ENCODE measurements around the gene MGAT4A. TPM values are rescaled to one million over a fixed set of nuclear protein-coding genes. Genes with fewer than 3 reads are reported as not detected.

The MGAT4A gene
- total and polyA plus RNA-seq, 2 of the 13 experiments (the other 11 are each of a cell fraction or from before 2014, with no cell fraction given): 47.2 to 90.9 TPM

GRCh38 chr2:98569915-98570314, 161.0 kb downstream of the MGAT4A start:
- in situ Hi-C loops (cut with HindIII; ENCODE audit: extremely low pct_ligation_motif_present, low pct_unique_long_range_greater_than_20kb): loop anchor here (5.0 kb wide), 1 partner anchor 32 kb away; no protein-coding TSS in a partner anchor
- CTCF ChIA-PET (ENCODE audit: low intra/inter-chr PET ratio, low total read pairs): interaction anchor here (0.8 to 3.0 kb wide), 2 partner anchors 31 to 157 kb away, joined by 4 to 32 read pairs; no protein-coding TSS in a partner anchor
- no peak overlapping the region for H2AFZ ChIP-seq (ENCODE audit: low read length)
- no peak overlapping the region for H3K4me2 ChIP-seq (ENCODE audit: low read depth, low read length)
- H3K9me3 ChIP-seq (ENCODE audit: low read length): no peaks in the 10 kb centered on the region
- BruUV-seq (replicated peaks): no TSS peak
- TF ChIP-seq AGO2 (optimal IDR thresholded peaks at IDR 0.05; ENCODE audit: low read depth, low read length): peak; percentile 21
- TF ChIP-seq ZMYM2 (CRISPR knock-in tag; IDR thresholded peaks at IDR 0.05): no peak
- peak; percentile 28; the same call in 1 of the 2 replicates for TF ChIP-seq ZNF768 (CRISPR knock-in tag; IDR thresholded peaks at IDR 0.05)
- TF ChIP-seq HES4 (CRISPR knock-in tag; IDR thresholded peaks at IDR 0.05; ENCODE audit: borderline replicate concordance): 0 out of 2 replicates have a peak, but pooled peaks have one; percentile 41
- H3K4me1 ChIP-seq (ENCODE audit: insufficient read depth, low read length): no peaks in the 10 kb centered on the region
- DNase-seq (ENCODE audit: low spot score) (no peak), ATAC-seq (no peak), FAIRE-seq (no peak)
- intact Hi-C loops (cut with micrococcal nuclease; ENCODE audit: unreplicated experiment): loop anchor here (1.0 to 2.0 kb wide), 3 partner anchors 14 to 39 kb away; partner anchors contain the start of genes COA5 and UNC50
- H3K27ac ChIP-seq (ENCODE audit: extremely low read length, insufficient read depth, low read length): no peak overlapping the region
- H3K79me2 ChIP-seq (ENCODE audit: insufficient read depth, low read length): no peaks in the 10 kb centered on the region
- H3K36me3 ChIP-seq (replicated peaks in 1 of 2; ENCODE audit: control insufficient read depth in 1 of 2, insufficient read depth in 2 of 2, low read length in 2 of 2): peaks cover 7 to 36% of the 10 kb centered on the region in 2 experiments; a peak in 4 of 5 replicates
- WGBS (ENCODE audit: low lambda C conversion rate): 98% methylated on average over 13 of the region's 13 CpGs
- H3K27me3 ChIP-seq (ENCODE audit: control insufficient read depth in 1 of 2, insufficient read depth in 2 of 2, low read length in 2 of 2): no peaks in the 10 kb centered on the region
- H3K4me3 ChIP-seq (replicated peaks in 1 of 3; ENCODE audit: insufficient read depth in 1 of 3, low read depth in 2 of 3, low read length in 3 of 3): no peak overlapping the region
- H4K20me1 ChIP-seq (ENCODE audit: insufficient read depth, low read length): no peaks in the 10 kb centered on the region
- no peak overlapping the region for H3K9ac ChIP-seq (ENCODE audit: insufficient read depth, low read depth, low read length)
- POLR2A ChIA-PET: no interaction called here

- 67% methylated on average over 15 of the region's 19 CpGs for WGBS (ENCODE audit: low lambda C conversion rate)
- intact Hi-C loops (cut with micrococcal nuclease; ENCODE audit: unreplicated experiment): loop anchor here (1.0 to 2.0 kb wide), 3 partner anchors 15 to 40 kb away; partner anchors contain the start of genes COA5 and UNC50
- TF ChIP-seq IKZF5 (CRISPR knock-in tag; IDR thresholded peaks at IDR 0.05) (peak; percentile 18; the same call in 1 of the 2 replicates), SMC3 (IDR thresholded peaks at IDR 0.05; ENCODE audit: low read length) (peak; percentile 79), RXRB (CRISPR knock-in tag; IDR thresholded peaks at IDR 0.05; ENCODE audit: borderline replicate concordance) (peak; percentile 22; the same call in 1 of the 2 replicates), STAG1 (CRISPR knock-in tag; IDR thresholded peaks at IDR 0.05) (peak; percentile 86), SALL1 (CRISPR knock-in tag; IDR thresholded peaks at IDR 0.05) (peak; percentile 48), ATF3 (CRISPR knock-in tag; IDR thresholded peaks at IDR 0.05) (no peak), ZNF749 (CRISPR knock-in tag; IDR thresholded peaks at IDR 0.05; ENCODE audit: borderline replicate concordance) (no peak), PHF8 (CRISPR knock-in tag; IDR thresholded peaks at IDR 0.05) (peak; percentile 25; the same call in 1 of the 2 replicates), ZNF12 (CRISPR knock-in tag; IDR thresholded peaks at IDR 0.05) (no peak), SRY (CRISPR knock-in tag; IDR thresholded peaks at IDR 0.05) (no peak), ZNF816 (CRISPR knock-in tag; IDR thresholded peaks at IDR 0.05; ENCODE audit: borderline replicate concordance) (no peak), ZBTB20 (CRISPR knock-in tag; IDR thresholded peaks at IDR 0.05; ENCODE audit: borderline replicate concordance, low read depth) (peak; percentile 22; the same call in 1 of the 2 replicates), ETV6 (CRISPR knock-in tag; conservative IDR thresholded peaks at IDR 0.05) (no peak), HOXD1 (CRISPR knock-in tag; IDR thresholded peaks at IDR 0.05) (no peak)
These were observed 161.6 kb downstream of the MGAT4A start for GRCh38 chr2:98569197-98569793.

More at GRCh38 chr2:98569197-98569793, 161.6 kb downstream of the MGAT4A start:
- Histone ChIP-seq H3K9me3 (ENCODE audit: low read length) (no peaks in the 10 kb centered on the region), H3K79me2 (ENCODE audit: insufficient read depth, low read length) (no peaks in the 10 kb centered on the region), H3K4me3 (replicated peaks in 1 of 3; ENCODE audit: insufficient read depth in 1 of 3, low read depth in 2 of 3, low read length in 3 of 3) (no peak overlapping the region), H3K4me1 (ENCODE audit: insufficient read depth, low read length) (no peaks in the 10 kb centered on the region), H3K9ac (ENCODE audit: insufficient read depth, low read depth, low read length) (no peak overlapping the region), H3K27me3 (ENCODE audit: control insufficient read depth in 1 of 2, insufficient read depth in 2 of 2, low read length in 2 of 2) (no peaks in the 10 kb centered on the region), H3K36me3 (replicated peaks in 1 of 2; ENCODE audit: control insufficient read depth in 1 of 2, insufficient read depth in 2 of 2, low read length in 2 of 2) (peaks cover 8 to 40% of the 10 kb centered on the region in 2 experiments; a peak in 4 of 5 replicates), H2AFZ (ENCODE audit: low read length) (no peak overlapping the region), H3K4me2 (ENCODE audit: low read depth, low read length) (no peak overlapping the region), H3K27ac (ENCODE audit: extremely low read length, insufficient read depth, low read length) (no peak overlapping the region), H4K20me1 (ENCODE audit: insufficient read depth, low read length) (no peaks in the 10 kb centered on the region)
- ChIA-PET POLR2A (no interaction called here), CTCF (ENCODE audit: low intra/inter-chr PET ratio, low total read pairs) (interaction anchor here (0.8 to 3.0 kb wide), 3 partner anchors 32 to 497 kb away, joined by 4 to 32 read pairs (median 4); no protein-coding TSS in a partner anchor)
- no TSS peak for BruUV-seq (replicated peaks)
- peak; percentile 57 for FAIRE-seq
- in situ Hi-C loops (cut with HindIII; ENCODE audit: extremely low pct_ligation_motif_present, low pct_unique_long_range_greater_than_20kb): loop anchor here (5.0 kb wide), 1 partner anchor 33 kb away; no protein-coding TSS in a partner anchor
- peak; percentile 89 for ATAC-seq
- peak; percentile 41 for DNase-seq (ENCODE audit: low spot score)
